ENCODE measurements around the gene TP53INP2. TPM values are rescaled to one million over a fixed set of nuclear protein-coding genes. Genes with fewer than 3 reads are reported as not detected.

The TP53INP2 gene
- total and polyA plus RNA-seq, 9 of the 15 experiments (the other 6 are each of a cell fraction or from before 2014, with no cell fraction given): 0.43 to 5.0 (median 1.3) TPM

GRCh38 chr20:34703061-34703423 lies 1.1 kb upstream of the TP53INP2 start:
- H3K79me2 ChIP-seq (ENCODE audit: control insufficient read depth, insufficient read depth, low read length): no peaks in the 10 kb centered on the region
- H3K36me3 ChIP-seq (ENCODE audit: control insufficient read depth, insufficient read depth, low read length): no peaks in the 10 kb centered on the region
- no peaks in the 10 kb centered on the region for H3K9me3 ChIP-seq (replicated peaks; ENCODE audit: control insufficient read depth, insufficient read depth, low read depth, low read length)
- intact Hi-C loops (cut with micrococcal nuclease) (no loop called here), in situ Hi-C loops (cut with MboI) (loop anchor here (10.0 kb wide), 2 partner anchors 168 to 388 kb away; no protein-coding TSS in a partner anchor)
- H2AFZ ChIP-seq (ENCODE audit: low read depth, low read length): no peak overlapping the region
- peaks cover 16 to 19% of the 10 kb centered on the region in 2 experiments for H3K4me1 ChIP-seq (replicated peaks in 1 of 2; ENCODE audit: control insufficient read depth in 2 of 2, insufficient read depth in 2 of 2, low read length in 2 of 2)
- no peaks in the 10 kb centered on the region for H3K9me1 ChIP-seq (ENCODE audit: control insufficient read depth, insufficient read depth, low read length)
- H3K27ac ChIP-seq (ENCODE audit: extremely low read depth, low read depth, low read length): no peak overlapping the region
- no TSS peak for BruUV-seq (replicated peaks)
- H3K27me3 ChIP-seq (ENCODE audit: control insufficient read depth in 2 of 2, insufficient read depth in 2 of 2, low read length in 2 of 2): no peaks in the 10 kb centered on the region
- H3K4me3 ChIP-seq: peak overlapping the region; percentile 92; the same call in 1 of the 2 replicates
- ChIA-PET CTCF (ENCODE audit: low intra/inter-chr PET ratio) (interaction anchor here (0.7 kb wide), 1 partner anchor 391 kb away, joined by 4 read pairs; no protein-coding TSS in a partner anchor), POLR2A (interaction anchor here (0.6 to 1.8 kb wide), 4 partner anchors 10 to 53 kb away, joined by 3 to 14 read pairs (median 5); no protein-coding TSS in a partner anchor)
- peak overlapping the region in 1 of 2 experiments; percentile 60; a peak in 1 of 4 replicates for H3K9ac ChIP-seq (ENCODE audit: insufficient read depth in 1 of 2, low read depth in 2 of 2, low read length in 2 of 2)
- H4K20me1 ChIP-seq (replicated peaks; ENCODE audit: control insufficient read depth, insufficient read depth, low read length): no peaks in the 10 kb centered on the region
- TF ChIP-seq MIER1 (IDR thresholded peaks at IDR 0.05; ENCODE audit: low read depth) (no peak), CHD2 (IDR thresholded peaks at IDR 0.05; ENCODE audit: low read depth, low read length) (no peak), HMG20B (CRISPR knock-in tag; IDR thresholded peaks at IDR 0.05) (no peak), ZNF589 (CRISPR knock-in tag; IDR thresholded peaks at IDR 0.05; ENCODE audit: low read depth) (no peak), TAF1 (IDR thresholded peaks at IDR 0.05; ENCODE audit: control insufficient read depth, extremely low read depth, insufficient read depth, low read length, severe bottlenecking) (no peak), ZNF232 (CRISPR knock-in tag; IDR thresholded peaks at IDR 0.05) (no peak), NCOA6 (IDR thresholded peaks at IDR 0.05) (no peak), ZNF324 (CRISPR knock-in tag; IDR thresholded peaks at IDR 0.05) (no peak), PREB (CRISPR knock-in tag; IDR thresholded peaks at IDR 0.05) (no peak), TFAP4 (CRISPR knock-in tag; IDR thresholded peaks at IDR 0.05; ENCODE audit: borderline replicate concordance) (no peak), ZBTB1 (CRISPR knock-in tag; IDR thresholded peaks at IDR 0.05; ENCODE audit: borderline replicate concordance, low read depth) (no peak), PHF20 (IDR thresholded peaks at IDR 0.05; ENCODE audit: partially characterized antibody) (no peak), PRDM10 (IDR thresholded peaks at IDR 0.05; ENCODE audit: partially characterized antibody) (no peak), PTBP1 (IDR thresholded peaks at IDR 0.05; ENCODE audit: low read depth, low read length) (no peak), RBM17 (IDR thresholded peaks at IDR 0.05; ENCODE audit: borderline replicate concordance, low read depth, low read length) (no peak), ELK3 (CRISPR knock-in tag; IDR thresholded peaks at IDR 0.05) (no peak), SNRNP70 (optimal IDR thresholded peaks at IDR 0.05; ENCODE audit: low read depth, low read length) (no peak)
- DNase-seq (ENCODE audit: extremely low read depth in 1 of 4, low spot score in 3 of 4) (no peak), ATAC-seq (no peak), FAIRE-seq (no peak)
- 23% methylated on average over 3 of the region's 3 CpGs for WGBS (ENCODE audit: insufficient coverage, low coverage, missing lambda C conversion rate)
- H3K4me2 ChIP-seq (ENCODE audit: insufficient read depth, low read length): peak overlapping the region; percentile 90
